ENCODE measurements around the gene THSD7B.

The THSD7B gene

DNA sequence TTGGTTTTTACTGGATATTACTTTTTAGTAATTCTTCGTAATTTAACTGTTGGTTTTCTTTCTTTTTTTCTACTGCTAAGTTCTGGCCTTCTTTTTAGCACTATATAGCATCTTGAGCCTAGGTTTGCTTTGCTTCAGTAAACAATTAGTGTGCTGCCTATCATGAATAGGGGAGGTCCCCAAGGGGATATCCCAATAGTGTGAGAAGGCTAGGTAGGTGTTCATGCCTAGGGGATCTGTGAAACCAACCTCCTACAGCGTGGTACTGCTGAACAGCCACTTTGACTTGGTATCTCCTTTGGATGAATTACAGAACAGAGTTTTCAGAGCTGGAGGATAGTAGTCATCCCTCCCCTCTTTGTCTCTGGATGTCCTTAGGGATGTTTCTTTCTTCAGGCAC, 888.7 kb downstream of the THSD7B start:
- no peak overlapping the region for H3K4me3 ChIP-seq (ENCODE audit: low read depth, low read length)
- no peak for DNase-seq (ENCODE audit: low read depth, low spot score)
- TF ChIP-seq, protein P1, sequence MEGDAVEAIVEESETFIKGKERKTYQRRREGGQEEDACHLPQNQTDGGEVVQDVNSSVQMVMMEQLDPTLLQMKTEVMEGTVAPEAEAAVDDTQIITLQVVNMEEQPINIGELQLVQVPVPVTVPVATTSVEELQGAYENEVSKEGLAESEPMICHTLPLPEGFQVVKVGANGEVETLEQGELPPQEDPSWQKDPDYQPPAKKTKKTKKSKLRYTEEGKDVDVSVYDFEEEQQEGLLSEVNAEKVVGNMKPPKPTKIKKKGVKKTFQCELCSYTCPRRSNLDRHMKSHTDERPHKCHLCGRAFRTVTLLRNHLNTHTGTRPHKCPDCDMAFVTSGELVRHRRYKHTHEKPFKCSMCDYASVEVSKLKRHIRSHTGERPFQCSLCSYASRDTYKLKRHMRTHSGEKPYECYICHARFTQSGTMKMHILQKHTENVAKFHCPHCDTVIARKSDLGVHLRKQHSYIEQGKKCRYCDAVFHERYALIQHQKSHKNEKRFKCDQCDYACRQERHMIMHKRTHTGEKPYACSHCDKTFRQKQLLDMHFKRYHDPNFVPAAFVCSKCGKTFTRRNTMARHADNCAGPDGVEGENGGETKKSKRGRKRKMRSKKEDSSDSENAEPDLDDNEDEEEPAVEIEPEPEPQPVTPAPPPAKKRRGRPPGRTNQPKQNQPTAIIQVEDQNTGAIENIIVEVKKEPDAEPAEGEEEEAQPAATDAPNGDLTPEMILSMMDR (IDR thresholded peaks at IDR 0.05; ENCODE audit: insufficient read depth, low read length, missing control alignments), result no peak
- POLR2A ChIA-PET, result no interaction called here
- CTCF ChIA-PET, result no interaction called here

DNA sequence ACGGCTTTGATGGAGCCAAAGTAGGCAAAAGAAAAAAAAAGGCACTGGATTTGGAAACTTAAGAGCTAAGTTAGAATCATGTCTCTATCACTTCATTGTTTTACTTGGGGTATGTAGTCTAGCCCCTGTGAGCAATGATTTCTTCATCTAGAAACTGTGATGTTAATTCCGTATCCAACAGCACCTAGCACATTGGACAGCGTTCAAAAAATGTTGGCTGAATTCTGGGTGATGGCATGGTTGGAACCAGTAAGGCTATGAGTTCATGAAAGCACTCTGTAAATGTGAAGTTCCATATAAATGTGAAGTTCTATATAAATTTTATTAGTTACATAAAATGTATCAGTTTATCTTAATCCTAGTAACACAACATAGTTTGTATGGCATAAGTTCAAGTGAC, 890.5 kb downstream of the THSD7B start:
- no peak overlapping the region for H3K4me3 ChIP-seq (ENCODE audit: low read depth, low read length)
- CTCF ChIA-PET, result no interaction called here
- POLR2A ChIA-PET, result no interaction called here
- no peak for DNase-seq (ENCODE audit: low read depth, low spot score)
- TF ChIP-seq, protein P1 (IDR thresholded peaks at IDR 0.05; ENCODE audit: insufficient read depth, low read length, missing control alignments), result no peak

DNA sequence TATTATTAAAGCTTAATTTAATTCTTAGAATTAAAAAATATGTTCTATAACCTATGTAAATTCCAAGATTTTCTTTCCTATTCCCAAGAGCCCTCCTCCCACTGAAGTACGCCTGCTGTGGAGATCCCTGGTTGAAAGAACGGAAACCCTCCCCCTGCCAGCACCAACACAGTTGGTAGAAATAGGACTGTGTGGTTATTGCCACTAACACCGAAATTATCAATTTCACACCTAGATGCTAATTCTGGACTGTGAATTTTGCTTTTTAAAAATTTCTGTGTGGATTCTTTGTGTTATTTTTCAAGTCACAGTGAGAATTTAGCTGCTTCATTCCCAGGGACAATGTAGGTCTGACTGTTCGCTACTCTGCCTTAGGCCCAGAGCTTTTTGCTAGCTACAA, 893.1 kb downstream of the THSD7B start:
- ChIA-PET CTCF (no interaction called here), POLR2A (no interaction called here)
- no peak overlapping the region for H3K4me3 ChIP-seq (ENCODE audit: low read depth, low read length)
- TF ChIP-seq, protein P1 (IDR thresholded peaks at IDR 0.05; ENCODE audit: insufficient read depth, low read length, missing control alignments), result no peak
- DNase-seq (ENCODE audit: low read depth, low spot score), result no peak

DNA sequence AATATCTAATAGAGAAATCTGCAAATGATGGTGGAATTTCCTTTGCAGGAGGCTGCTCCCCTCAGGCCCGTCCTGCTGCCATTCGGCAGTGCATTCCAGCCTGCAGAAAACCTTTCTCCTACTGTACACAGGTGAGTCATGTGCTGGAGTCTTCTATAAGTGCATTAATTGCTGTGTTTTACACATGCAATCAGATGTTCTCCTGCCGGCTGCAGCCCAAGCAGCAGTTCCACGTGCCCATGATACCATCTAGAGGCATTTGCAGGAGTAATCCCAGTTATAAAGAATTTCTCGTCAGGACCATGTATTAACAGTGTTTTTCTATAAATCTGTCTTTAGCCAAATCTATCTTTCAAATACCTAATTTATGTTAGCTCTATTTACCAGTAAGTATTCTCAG, 894.3 kb downstream of the THSD7B start:
- TF ChIP-seq, protein P1 (IDR thresholded peaks at IDR 0.05; ENCODE audit: insufficient read depth, low read length, missing control alignments), result no peak
- CTCF ChIA-PET, result no interaction called here
- POLR2A ChIA-PET, result no interaction called here

DNA sequence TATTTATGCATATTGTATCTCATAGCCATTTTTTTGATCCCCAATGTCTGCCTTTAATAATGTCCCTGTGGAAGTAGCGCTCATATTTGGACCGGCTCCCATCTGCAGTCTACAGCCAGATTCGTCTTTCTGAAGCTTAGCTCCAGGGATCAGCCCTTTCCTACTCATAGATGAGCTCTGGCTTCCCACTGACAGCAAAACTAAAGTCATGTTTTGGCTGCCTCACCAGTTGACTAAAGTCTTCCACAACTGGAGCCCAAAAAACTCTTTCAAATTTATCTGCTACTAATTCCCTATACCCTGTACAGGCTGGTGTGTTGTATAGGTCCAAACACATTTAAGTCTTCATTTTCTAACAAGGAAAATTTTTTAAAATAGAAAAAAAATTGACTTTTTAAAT, 904.8 kb downstream of the THSD7B start:
- CTCF ChIA-PET, result no interaction called here
- TF ChIP-seq, protein P1 (IDR thresholded peaks at IDR 0.05; ENCODE audit: insufficient read depth, low read length, missing control alignments), result no peak
- POLR2A ChIA-PET, result no interaction called here
- no peak for DNase-seq (ENCODE audit: low read depth, low spot score)
- H3K4me3 ChIP-seq (ENCODE audit: low read depth, low read length), result no peak overlapping the region

More for the DNA sequence above, 894.3 kb downstream of the THSD7B start:
- H3K4me3 ChIP-seq (ENCODE audit: low read depth, low read length), result no peak overlapping the region
- DNase-seq (ENCODE audit: low read depth, low spot score), result no peak

DNA sequence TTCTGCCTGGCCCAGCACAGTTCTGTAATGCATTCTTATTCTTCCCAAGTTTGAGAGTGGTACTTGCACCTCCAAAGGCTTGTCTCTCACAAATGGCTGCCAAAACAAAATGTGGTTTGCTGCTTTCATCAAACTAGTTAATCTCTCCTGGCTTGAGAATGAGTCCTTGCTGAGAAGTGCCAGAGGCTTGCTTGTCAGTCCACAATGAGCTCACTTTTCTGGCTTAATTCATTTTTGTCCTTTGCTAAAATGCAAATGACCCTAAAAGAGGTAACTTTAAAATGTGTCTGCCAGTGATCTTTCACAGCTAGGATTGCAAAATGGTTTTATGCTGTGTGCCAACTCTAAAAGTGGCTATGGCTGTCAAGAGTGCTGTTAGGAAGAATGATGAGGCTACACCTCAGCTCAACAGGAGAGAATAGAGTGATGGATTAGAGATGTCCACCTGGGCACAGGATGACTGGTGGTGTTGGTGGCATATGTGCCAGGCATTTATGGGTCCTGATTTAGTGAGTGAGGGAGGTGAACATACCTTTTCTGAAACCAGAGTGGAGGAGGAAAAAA, 907.7 kb downstream of the THSD7B start:
- DNase-seq (ENCODE audit: low read depth, low spot score), result no peak
- TF ChIP-seq, protein P1 (IDR thresholded peaks at IDR 0.05; ENCODE audit: insufficient read depth, low read length, missing control alignments), result no peak
- POLR2A ChIA-PET, result no interaction called here
- no peak overlapping the region for H3K4me3 ChIP-seq (ENCODE audit: low read depth, low read length)
- CTCF ChIA-PET, result no interaction called here

Measured in AG04449 (cell line).